ENCODE data around the gene FST.

Gene FST, protein sequence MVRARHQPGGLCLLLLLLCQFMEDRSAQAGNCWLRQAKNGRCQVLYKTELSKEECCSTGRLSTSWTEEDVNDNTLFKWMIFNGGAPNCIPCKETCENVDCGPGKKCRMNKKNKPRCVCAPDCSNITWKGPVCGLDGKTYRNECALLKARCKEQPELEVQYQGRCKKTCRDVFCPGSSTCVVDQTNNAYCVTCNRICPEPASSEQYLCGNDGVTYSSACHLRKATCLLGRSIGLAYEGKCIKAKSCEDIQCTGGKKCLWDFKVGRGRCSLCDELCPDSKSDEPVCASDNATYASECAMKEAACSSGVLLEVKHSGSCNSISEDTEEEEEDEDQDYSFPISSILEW

DNA sequence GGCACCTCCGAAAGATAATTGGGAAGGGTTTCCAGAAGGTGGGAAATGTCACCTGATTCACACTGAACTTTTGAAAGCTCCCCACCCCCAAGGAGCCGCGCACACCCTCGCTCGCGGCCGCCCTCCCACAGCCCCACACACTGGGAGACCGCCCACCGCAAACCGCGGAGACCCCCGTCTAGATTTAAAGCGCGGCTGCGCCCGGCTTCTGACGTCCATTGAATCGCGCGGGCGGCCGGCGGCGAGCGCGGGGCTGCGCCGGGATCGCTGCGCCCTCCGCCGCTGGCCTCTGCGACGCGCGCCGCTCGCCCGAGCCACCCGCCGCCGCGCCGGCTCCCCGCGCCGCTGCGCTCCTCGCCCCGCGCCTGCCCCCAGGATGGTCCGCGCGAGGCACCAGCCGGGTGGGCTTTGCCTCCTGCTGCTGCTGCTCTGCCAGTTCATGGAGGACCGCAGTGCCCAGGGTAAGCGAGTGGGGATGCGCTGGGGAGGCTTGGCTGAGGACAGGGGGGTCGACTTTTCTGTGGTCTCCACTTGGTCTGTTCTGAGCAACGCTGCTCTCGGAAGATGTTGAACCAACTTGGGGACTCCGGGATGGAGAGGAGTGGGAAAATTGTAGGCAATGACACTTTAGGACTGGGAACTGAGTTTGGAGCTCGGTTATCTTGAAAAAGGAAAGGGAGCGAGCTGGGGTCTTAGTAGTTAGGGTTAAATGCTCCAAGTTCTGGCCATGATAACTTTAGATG is at the start of gene FST:
Gene FST, plus strand, starts transcription at position 214 of the 743 bp plus-strand sequence. Its CDS starts 163 bp downstream, at position 377.
- no peak for FAIRE-seq

DNA sequence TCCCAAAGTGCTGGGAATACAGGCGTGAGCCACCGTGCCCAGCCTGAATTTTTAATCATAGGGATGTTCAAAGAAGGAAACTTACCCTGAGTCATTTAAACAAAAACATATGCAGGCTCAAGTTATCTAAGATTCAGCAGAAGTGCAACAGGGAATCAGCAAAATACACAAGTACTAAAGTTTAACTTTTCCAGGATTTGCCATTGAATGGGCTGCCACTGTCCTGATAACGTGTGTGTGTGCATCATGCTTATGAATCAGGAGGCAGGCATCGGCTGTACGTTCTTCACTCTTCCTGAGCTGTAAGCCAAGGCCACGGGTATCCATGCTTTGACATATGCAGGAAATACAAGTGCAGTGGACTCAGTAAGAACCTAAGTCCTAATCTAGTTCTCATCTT is 48.8 kb upstream of the FST start:
- no peak for FAIRE-seq

DNA sequence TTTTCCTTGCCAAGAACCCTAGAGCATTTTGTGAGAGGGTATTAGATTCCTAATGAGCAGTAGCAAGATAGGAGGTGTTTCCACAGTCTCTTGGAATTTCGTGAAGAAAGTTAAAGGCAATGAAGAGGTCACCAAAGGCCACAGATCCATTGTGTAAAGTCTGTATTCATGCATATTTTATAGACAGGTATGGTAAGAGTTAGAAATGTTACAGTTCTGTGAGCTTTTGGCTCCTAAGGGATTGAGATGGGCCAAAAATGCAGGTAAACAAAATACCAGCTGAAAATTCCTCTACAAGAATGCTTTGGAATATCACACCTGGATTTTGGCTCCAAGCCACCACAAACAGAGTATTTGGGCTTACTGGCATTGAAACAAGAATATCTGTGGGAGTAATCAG is 47.4 kb upstream of the FST start:
- no peak for FAIRE-seq

DNA sequence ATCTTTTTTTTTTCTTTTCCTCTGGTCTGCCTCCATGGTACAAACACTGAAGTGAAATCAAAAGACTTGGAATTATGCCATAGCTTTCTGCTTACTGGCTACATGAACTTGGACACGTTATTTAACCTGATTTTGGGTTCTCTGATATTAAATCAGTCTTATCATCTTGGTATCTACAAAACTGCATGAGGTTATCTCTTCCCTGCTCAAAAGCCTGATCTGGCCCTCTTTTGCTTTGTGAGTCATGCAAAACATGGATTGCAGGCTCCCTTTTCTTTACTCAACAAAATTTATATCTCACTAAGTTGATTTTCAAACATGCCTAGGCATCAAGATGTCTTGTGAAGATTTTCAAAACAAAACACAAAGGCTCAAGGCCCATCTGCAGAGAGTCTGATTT is 45.9 kb upstream of the FST start:
- FAIRE-seq, result no peak

DNA sequence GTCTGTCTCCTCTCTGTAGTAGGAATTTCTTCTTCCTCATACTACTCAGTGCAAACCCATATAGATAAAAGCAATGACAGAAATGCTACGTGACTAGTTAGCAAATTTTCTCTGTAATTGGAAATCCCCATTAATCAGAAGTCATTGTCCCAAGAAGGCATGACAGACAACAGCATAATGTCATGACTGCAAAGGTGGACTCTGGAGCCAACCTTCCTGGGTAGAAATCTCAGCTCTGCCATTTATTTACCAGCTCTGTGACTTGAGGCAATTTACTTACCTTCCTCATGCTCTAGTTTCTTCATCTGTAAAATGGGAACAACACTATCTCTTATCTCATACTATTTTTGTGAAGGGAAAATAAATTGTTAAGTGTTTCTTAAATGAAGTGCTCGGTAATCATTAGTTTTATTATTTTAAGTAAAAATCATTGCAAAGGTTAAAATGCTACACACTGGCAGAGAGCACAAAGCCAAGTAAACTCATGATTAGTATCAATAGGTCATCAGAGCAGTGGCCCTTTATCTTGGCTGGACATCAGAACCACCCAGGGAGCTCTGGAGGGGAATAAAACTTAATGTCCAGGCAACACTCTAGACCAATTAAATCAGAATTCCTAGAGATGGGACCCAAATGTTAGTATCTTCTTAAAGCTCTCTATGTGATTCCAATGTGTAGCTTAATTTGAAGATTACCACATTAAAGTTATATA is 43.8 kb upstream of the FST start:
- no peak for FAIRE-seq

DNA sequence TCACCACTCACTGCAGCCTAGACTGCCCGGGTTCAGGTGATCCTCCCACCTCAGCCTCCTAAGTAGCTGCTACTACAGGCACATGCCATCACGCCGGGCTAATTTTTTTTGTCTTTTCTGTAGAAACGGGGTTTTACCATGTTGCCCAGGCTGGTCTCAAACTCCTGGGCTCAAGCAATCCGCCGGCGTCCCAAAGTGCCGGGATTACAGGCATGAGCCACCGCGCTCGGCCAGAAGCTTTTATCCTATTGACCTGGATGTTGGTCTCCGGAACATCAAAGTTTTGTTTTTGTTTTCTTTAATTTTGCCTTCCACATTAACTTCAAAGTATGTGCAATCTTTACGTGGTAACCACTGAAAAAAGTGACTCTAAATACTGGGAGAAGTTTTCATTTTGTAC is 42.4 kb upstream of the FST start:
- no peak for FAIRE-seq

DNA sequence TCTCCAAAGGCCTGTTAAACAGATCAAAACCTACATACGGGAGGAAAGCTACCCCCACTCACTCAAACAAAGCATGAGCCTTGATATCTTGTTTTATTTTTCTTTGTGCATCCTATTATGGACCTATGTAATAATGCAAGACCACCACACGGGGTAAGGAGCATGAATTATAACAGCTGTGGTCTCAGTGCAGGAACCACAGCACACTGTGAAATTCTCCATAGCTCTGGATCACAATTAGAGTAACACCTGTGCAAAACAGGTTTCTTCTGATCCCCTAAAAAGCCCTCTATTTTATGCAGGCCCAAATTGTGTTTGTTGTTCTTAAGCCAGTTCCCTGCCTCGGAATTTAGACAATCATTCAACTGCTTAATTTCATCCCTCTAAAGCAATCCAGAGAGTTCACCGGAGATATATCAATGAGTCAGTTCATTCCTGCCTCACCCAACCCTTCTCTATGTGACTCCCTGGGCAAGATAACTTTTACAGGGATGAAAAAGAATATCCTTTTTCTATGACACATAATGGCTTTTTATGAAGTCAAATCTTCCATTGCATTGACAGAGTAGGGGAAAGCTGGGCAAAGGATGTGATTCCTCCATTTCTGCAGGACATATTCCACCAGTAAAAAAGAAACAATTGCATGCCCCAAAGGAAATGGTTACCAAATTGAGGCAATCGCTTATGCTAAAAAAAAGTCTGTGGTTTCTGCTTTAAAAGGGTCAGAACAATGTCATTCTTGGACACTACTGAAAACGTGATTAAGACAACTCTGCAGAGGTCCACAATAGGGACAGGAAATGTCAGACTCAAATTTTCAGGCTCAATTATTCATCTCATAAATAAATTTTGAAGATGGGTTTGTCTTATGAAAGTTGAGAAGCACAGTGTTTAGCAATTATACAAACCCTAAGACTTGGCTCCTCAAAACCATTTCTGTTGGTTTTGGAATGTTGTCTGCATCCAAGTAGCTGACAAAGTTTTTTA is 41.6 kb upstream of the FST start:
- no peak for FAIRE-seq

DNA sequence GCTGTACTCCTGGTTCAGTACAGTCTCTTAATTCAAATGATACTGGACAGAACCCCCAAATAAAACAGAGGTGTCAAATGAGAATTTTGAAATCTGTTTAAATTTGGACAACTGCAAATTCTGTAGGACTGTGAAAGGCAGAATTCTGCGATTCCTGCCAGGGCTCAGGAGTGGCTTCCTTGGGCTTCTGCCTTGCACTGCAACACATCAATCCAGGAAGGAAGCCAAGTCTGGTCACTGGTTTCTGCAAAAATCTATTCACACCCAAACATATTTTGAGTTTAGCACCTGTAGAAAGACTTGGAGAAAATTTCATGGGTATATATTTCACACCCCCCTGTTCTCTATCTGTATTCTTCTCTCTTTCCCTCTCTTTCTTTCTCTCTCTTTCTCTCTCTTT is 37.5 kb upstream of the FST start:
- FAIRE-seq, result no peak

DNA sequence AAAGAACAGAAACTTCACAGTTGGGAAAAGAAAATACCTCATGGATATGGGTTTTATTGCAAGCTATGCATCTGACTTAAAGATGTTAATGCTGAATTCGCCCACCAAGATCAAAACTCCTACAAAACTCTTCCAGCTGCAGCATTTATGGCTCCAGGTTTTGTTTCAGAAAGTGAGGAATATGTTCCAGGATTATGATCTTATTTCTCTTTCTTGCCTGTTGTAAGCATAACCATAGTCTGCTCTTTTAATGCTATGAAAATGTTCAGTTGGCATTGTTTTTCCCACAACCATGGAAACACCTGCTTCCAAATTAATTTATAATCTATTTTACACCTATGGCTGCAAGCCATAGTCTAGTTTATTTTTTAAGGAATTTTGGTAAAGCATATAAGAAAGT is 34.9 kb upstream of the FST start:
- no peak for FAIRE-seq

DNA sequence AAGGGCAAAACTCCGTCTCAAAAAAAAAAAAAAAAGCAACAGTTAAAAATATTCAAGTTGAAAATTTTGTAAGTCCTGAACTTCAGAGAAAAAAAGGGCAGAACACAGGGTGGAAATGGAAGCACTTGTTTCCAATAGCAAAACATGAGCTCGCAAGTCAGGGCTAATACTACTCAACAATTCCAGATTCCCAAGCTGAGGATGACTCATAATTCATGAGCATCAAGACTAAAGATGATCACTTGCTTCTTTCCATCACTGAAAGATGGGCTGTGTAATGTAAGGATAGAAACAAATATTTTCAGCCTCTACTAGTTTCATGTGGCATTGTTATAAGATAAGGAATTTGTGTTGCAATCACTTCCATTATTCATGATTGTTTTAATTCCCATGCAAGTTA is 33.5 kb upstream of the FST start:
- FAIRE-seq, result no peak

DNA sequence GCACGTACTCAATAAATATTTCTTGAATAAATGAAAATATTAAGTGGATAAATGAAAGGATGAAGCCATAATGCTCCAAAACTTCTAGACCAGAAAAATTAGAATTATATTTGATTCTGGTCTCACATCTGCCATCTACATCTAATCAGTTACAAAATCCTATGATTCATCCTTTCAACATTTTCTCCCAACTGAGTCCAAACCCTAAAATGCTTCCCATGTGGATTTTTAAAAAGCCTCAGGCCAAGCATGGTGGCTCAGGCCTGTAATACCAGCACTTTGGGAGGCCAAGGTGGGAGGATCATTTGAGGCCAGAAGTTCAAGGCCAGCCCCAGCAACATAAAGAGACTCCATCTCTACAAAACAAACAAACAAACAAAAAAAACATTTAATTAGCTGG is 31.6 kb upstream of the FST start:
- no peak for FAIRE-seq

DNA sequence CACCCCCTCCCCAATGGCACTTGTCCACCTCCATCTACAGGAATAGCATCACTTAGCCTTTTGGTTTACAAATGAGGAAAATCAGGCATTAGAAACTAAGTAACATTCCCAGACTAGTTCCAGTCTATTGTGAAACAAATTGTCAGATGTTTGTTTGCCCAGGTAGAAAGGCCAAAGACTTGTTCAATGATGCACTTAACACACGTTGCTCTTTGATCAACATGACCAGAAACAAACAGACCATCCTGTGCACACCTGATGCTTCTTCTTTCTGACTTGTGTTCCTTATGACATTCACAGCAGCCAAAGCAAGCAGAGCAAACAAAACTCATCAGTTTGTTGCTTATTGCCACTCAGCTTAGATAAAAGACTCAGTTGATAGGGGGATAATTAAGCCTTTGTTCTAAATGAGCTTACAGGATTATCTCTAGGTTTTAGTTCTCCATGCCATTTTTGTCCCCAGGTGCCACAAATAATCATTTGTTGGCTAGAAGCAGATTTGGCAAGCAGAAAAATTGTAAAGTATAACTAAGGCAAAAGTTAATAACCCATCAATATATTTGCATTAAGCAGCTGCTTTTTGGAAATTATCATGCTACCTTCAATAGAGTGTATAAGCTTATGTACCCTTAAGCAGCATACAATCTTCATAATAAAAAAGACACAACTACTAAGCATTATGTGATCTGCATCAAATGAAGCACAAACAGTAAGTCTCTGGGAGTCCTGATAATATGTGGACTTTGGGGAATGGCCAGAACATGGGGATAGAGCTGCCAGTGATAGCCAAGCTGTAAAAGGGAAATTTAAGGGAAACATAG is 26.3 kb upstream of the FST start:
- FAIRE-seq, result no peak

DNA sequence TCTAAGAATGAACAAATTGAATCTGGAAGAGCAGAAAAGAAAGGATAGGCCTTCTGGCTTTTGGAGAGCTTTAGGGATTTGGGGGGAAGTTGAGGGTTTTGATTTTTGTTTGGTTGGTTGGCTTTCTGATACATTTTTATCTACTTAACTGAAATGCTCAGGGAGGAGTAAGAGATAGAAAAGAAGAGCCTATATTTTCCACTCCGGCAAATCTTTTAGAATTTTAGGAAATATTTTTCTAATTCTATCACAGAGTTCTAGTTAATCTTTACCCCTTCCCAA is 25.8 kb upstream of the FST start:
- FAIRE-seq, result no peak

DNA sequence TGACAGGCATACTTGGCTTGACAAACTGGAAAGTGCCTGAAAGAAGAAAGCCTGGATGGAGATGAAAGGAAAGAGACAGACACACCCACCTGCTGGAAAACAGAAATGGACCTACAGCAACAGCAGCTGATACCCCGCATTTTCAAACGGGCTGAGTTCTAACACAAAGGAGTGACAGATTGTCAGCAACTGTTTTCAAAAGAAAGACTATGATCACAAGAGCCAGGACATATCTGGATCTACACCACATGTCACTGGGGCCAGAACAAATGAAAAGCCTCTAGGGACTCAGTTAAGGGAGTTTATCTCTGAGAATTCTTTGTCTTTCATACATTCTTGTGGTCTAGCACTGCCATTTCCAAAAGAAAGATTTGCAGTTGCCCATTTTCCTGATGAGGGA is 24.1 kb upstream of the FST start:
- no peak for FAIRE-seq

DNA sequence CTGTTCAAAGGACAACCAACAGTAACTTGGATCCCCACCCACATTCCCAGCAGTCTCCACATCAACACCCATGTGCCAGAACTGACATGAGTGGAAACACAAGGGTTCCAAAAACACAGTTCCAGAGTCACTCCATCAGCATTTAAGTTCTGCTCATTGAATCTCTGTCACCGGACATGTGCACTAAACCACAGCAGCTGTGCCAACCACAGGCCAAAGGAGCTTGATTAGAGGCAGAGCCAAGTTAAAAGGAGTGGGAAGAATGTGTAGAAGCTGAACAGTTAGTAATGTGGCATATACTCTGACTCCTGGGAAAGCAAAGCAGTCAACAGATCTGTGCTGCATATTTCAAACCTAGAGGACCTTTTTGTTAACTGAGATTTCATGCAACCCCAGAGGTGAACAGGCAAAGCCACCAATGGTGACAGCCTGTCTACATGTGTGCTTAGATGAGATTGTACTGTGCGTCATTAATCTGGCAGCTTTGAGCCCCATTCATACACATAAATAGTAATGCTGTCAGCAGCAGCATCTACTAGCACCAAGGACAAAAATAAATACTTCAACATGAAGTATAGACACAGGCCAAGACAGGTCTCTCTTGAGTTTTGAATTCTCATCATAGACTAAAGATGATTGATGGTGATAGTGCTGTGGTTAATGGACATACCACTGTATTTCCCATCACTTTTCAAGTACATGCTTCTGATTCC is 16.4 kb upstream of the FST start:
- FAIRE-seq, result no peak

DNA sequence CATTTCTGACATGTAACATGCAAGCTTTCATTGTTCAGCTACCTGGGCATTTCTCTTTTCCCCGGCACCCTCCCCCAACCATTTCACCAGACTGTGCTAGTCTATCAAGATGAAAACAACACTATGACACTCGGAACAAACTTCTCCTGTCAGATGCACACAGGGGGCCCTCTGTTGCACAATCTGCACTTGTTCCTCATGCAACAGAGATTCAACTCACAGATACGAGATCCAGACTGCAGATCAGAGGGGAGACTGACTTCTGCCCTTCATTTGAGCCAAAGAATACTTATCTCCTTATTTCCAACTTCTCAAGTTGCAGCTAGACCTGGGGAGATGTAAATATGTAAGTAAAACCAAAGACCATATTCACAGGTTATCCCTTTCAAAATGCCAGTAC is 15.7 kb upstream of the FST start:
- no peak for FAIRE-seq

DNA sequence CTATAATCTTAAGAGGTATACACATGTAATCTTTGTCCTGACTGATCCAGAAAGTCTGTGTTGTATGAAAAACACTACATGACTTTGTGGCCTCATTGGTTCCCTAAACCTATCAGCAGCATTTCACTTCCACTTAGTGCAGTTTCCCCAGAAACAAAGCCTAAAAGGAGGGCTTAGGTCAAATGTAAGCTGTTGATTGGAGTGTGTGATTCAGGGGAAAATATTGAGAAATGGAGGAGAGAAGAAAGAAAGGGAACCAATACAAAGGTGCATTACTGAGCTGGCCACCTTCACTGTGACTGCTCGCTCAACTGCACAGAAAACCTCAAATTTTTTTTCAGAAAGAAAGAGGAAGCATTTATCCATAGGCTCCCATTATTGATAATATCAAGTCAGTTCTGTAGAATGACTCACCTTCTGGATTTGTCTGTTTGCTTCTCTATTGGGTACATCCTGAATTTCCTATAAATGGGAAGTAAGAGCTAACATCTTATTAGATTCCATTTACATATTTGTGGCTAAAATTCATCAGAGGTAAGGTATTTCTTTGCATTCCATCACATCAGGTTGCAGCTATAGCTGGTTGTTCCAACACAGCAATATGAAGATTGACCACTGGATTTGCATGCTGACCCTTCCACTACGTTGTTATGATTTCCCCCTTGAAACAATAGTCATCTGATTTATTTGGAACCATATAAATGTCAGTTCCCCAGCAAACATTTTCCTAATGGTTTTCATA is 10.3 kb upstream of the FST start:
- no peak for FAIRE-seq

DNA sequence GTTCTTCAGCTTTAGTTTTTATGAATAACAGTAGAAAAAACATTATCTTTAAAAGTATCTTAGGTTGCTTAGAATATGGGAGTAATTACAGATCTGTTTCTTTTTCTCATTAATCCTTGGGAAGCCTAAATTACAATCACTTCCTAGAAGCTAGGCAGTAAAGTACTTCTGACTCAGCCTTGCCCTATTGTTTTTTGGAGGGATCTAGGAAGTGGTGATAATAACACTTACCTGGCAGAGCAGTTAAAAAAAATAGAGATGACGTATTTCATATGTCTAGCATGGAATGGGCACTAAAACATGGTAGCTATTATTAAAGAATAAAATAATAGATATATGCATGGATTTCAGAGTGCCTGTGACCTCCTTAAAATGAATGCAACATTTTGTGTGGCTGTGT is 8.2 kb upstream of the FST start:
- FAIRE-seq, result no peak

DNA sequence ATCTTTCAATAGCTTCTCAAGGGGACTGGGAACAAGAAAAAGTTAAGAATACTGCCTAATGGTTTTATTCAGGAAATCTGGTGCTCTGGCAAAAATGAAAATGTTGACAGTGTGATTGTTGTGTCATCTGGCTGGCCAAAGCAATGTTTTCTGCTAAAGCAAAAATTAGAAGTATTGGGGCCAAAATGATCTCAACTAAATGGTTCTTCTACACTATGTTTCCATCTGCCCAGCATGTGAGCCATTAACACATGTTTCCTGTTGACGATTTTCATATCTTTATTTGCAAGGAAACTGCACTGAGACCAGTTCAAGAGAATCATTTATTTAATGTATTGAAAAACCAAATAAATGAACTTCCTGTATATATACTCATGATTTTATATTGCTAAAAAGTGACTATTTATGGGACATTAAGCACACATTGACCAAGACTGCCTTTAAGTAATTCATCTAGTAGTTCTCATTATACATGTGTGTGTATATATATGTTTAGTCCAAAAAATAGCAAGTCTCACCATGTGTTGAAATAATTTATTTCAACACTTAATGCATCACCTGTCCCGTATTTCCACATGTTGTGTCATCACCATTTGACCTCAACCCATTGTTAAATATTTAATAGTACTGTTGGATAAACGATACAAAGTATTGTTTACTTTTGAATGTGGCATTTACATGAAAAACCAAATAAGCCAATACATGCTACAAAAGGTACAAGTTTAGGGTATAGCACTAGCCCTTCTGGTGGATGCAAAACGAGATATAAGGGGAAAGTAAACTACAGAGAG is 7.5 kb upstream of the FST start:
- FAIRE-seq, result no peak

DNA sequence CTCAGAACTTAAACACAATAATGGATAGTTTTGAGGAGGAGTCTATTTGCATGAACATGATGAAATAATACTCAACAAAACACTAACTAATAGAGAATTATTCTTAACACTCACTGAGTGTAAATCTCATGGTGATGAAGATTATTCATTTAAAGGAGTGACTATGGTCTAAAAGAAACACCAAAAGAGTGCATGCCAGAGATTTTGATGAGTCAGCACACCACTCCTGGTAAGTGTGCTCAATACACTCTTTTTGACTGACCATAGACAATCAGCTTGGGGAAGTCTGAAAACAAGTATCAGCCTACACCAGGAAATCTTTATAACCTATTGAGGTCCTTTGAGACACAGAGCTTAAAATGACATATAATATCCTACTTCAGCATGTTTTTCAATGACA is 6.8 kb upstream of the FST start:
- FAIRE-seq, result no peak
